ENCODE results near the gene GNL2.

GNL2 gene

DNA sequence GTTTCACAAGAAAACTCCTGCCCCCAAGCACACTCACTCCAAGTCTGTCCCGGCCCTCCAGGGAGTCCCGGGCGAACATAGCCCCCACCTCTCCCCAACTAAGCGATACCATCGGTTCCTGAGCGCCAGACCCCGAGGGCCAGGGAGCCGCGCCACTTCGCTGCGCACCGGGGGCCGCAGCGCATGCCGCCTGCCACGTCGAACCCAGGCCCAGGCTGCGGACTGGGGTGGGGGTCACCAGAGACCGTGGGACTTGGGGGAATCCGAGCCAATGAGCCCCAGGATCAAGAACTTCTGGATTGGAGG lies 38.2 kb upstream of the GNL2 start:
- H3K27ac ChIP-seq, result no peak overlapping the region
- peaks cover 100% of the 10 kb centered on the region for H3K27me3 ChIP-seq
- H3K4me3 ChIP-seq (ENCODE audit: low read depth in 1 of 2, low read length in 1 of 2), result no peak overlapping the region
- H3K9me3 ChIP-seq, result no peaks in the 10 kb centered on the region
- TF ChIP-seq, protein P1, sequence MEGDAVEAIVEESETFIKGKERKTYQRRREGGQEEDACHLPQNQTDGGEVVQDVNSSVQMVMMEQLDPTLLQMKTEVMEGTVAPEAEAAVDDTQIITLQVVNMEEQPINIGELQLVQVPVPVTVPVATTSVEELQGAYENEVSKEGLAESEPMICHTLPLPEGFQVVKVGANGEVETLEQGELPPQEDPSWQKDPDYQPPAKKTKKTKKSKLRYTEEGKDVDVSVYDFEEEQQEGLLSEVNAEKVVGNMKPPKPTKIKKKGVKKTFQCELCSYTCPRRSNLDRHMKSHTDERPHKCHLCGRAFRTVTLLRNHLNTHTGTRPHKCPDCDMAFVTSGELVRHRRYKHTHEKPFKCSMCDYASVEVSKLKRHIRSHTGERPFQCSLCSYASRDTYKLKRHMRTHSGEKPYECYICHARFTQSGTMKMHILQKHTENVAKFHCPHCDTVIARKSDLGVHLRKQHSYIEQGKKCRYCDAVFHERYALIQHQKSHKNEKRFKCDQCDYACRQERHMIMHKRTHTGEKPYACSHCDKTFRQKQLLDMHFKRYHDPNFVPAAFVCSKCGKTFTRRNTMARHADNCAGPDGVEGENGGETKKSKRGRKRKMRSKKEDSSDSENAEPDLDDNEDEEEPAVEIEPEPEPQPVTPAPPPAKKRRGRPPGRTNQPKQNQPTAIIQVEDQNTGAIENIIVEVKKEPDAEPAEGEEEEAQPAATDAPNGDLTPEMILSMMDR (IDR thresholded peaks at IDR 0.05), result no peak
- no peaks in the 10 kb centered on the region for H3K4me1 ChIP-seq (ENCODE audit: control insufficient read depth in 1 of 2, insufficient read depth in 1 of 2, low read depth in 1 of 2, low read length in 1 of 2)
- no peaks in the 10 kb centered on the region for H3K36me3 ChIP-seq

DNA sequence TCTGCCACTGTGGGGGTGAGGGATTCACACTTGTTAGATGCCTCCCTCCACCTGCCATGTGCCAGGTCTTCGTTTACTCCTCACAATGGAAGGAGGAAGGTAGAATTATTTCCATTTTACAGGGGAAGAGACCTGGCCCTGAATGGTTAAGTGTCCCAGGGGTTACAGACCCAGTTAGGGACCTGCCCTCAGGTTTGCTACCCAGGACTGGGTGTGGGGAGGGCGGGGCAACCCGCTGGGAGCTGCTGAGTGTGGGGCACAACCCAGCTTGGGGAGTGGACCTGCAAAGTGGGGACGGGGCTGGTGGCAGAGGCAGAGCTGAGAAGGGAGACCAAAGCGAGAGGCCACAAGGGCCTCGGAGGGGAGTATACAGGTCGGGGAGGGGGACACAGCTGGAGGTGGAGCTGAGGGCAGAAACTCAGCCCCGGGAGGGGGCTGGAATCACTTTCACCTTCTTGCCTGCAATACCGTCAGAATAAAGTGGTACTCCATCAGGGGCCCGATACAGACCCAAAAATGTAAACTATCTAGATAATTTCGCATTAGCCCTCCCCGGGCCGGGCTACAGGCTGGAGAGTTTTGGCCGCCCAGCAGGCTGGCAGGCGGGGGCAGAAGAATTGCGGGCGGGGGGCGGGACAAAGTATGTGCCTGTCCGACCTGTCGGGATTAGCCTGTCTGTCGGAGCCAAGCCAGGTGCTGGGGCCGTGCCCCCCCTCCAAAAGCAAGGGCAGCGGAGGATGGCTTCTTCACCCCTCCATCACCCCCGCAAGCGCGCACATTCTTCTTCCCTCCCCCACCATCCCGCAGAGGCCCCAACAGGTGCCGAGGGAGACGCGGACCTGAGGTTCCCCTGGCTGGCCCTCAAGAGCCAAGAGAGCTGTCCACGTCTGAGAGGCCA lies 37.6 kb upstream of the GNL2 start:
- H3K4me3 ChIP-seq (ENCODE audit: low read depth in 1 of 2, low read length in 1 of 2), result no peak overlapping the region
- no peaks in the 10 kb centered on the region for H3K9me3 ChIP-seq
- no peaks in the 10 kb centered on the region for H3K36me3 ChIP-seq
- H3K27me3 ChIP-seq, result peaks cover 100% of the 10 kb centered on the region
- no peaks in the 10 kb centered on the region for H3K4me1 ChIP-seq (ENCODE audit: control insufficient read depth in 1 of 2, insufficient read depth in 1 of 2, low read depth in 1 of 2, low read length in 1 of 2)
- TF ChIP-seq, protein P1 (IDR thresholded peaks at IDR 0.05), result no peak
- no peak overlapping the region for H3K27ac ChIP-seq

DNA sequence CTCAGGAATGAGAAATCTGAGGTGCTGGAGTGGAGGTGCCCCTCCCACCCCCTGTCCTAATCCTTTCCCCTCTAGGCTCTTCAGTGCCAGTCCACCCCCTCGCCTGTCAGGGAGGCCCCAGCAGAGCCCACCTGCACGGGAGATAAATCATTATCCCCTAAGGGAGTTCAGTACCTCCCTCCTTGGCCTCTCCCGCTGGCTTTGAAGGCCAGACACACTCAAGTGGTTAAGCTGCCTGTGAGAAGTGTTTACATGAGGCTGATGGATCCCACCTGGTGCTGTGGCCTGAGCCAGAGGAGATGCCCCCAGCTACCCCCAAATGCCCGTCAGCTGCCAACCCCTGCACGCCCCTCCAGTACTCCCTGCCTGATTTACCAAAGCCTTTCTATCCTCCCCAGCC lies 35.3 kb upstream of the GNL2 start:
- Histone ChIP-seq H3K36me3 (no peaks in the 10 kb centered on the region), H3K27ac (no peak overlapping the region), H3K4me3 (ENCODE audit: low read depth in 1 of 2, low read length in 1 of 2) (no peak overlapping the region), H3K9me3 (no peaks in the 10 kb centered on the region), H3K4me1 (ENCODE audit: control insufficient read depth in 1 of 2, insufficient read depth in 1 of 2, low read depth in 1 of 2, low read length in 1 of 2) (peaks cover 6 to 10% of the 10 kb centered on the region in 2 experiments), H3K27me3 (peaks cover 91% of the 10 kb centered on the region)
- TF ChIP-seq, protein P1 (IDR thresholded peaks at IDR 0.05), result no peak

DNA sequence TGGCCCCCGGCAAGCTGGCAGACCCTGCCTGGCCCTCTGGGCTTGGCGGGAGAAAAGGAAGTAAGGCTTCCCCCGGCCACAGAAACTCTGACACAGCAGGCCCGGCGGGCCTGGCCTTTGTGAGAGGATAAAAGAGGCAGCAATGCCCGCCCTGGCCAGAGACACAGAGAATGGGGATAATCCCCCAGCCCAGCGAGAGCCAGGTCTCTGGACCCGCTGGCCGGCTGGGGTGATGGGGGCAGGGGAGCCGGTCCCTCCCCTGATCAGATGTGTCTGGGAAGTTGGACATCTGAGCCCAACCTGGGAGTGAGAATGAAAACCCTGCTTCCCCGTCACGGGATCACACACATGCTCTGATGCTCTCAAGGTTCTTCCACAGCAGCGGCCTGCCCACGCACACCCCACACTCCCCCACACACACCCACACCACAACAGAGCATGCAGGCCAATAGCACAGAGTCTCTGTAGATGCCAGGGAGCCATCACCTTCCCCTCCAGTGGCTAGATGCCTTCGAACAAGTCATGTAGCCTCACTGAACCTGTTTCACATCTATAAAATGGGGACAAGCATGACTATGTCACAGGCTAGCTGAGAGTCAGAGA lies 34.8 kb upstream of the GNL2 start:
- Histone ChIP-seq H3K4me1 (ENCODE audit: control insufficient read depth in 1 of 2, insufficient read depth in 1 of 2, low read depth in 1 of 2, low read length in 1 of 2) (peaks cover 6 to 10% of the 10 kb centered on the region in 2 experiments), H3K27me3 (peaks cover 91% of the 10 kb centered on the region), H3K9me3 (no peaks in the 10 kb centered on the region), H3K4me3 (ENCODE audit: low read depth in 1 of 2, low read length in 1 of 2) (no peak overlapping the region), H3K36me3 (no peaks in the 10 kb centered on the region), H3K27ac (no peak overlapping the region)
- TF ChIP-seq, protein P1 (IDR thresholded peaks at IDR 0.05), result no peak

DNA sequence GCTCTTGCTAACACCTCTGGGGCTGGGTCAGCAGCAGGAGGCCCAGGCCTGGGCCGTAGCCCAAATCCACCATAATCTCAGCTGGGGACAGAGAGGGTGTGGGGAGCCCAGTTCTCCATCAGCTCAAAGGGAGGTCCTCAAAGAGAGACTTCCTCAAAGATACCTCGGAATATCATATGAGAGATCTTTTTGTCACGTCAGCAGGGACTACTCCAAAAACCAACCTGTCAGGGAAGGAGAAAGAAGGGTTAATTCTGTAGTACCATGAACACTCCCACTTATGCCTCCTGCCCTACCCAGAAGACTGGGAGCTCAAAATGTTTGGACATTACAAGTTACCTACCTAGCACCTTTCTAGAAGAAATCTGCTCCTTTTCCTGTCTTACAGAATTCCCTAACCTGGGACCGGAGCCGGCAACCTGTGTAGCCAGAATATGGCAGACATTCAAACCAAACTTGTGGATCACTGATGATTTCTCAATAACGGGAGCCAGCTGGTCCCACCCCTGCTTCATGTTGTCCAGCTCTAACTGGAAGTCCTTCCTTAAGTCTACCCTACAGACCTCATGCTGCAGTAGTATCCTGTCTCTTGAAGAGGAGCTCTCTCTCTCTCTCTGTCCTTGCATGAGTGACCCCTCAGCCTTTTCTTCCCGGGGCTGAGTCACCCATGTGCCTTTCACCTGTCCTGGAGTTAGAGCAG lies 34.1 kb upstream of the GNL2 start:
- Histone ChIP-seq H3K27me3 (peaks cover 90% of the 10 kb centered on the region), H3K4me3 (ENCODE audit: low read depth in 1 of 2, low read length in 1 of 2) (no peak overlapping the region), H3K36me3 (no peaks in the 10 kb centered on the region), H3K27ac (no peak overlapping the region), H3K4me1 (ENCODE audit: control insufficient read depth in 1 of 2, insufficient read depth in 1 of 2, low read depth in 1 of 2, low read length in 1 of 2) (peaks cover 6 to 10% of the 10 kb centered on the region in 2 experiments), H3K9me3 (no peaks in the 10 kb centered on the region)
- TF ChIP-seq, protein P1 (IDR thresholded peaks at IDR 0.05), result no peak
